Measurements from ENCODE around the gene EVA1C. TPM values are rescaled to one million over a fixed set of nuclear protein-coding genes. Genes with fewer than 3 reads are reported as not detected.
A peak's percentile ranks its signal among the peaks of the same experiment; 100 is the strongest.

EVA1C gene
- total and polyA plus RNA-seq, 2 experiments from 2014 or later, result 4.6 to 6.9 TPM

GRCh38 chr21:32523463-32523862 is 111.0 kb downstream of the EVA1C start:
- no peak overlapping the region; the same call in 1 of the 2 replicates for H2AFZ ChIP-seq

More at GRCh38 chr21:32523463-32523862, 111.0 kb downstream of the EVA1C start:
- H3K4me2 ChIP-seq, result no peak overlapping the region
- no peaks in the 10 kb centered on the region for H3K79me2 ChIP-seq (replicated peaks; ENCODE audit: insufficient read depth)
- H3K4me3 Mint-ChIP-seq, result no peak overlapping the region
- H3K4me1 ChIP-seq (ENCODE audit: insufficient read depth), result peaks cover 24% of the 10 kb centered on the region
- peaks cover 8% of the 10 kb centered on the region; the same call in 1 of the 2 replicates for H3F3A ChIP-seq (replicated peaks; ENCODE audit: low read depth)
- no peak overlapping the region for H3K4me3 ChIP-seq
- no peak for TF ChIP-seq ETS1 (IDR thresholded peaks at IDR 0.05)
- no peak for TF ChIP-seq STAT1 (IDR thresholded peaks at IDR 0.05; ENCODE audit: unreplicated experiment)
- TF ChIP-seq EZH2 (IDR thresholded peaks at IDR 0.05; ENCODE audit: low read depth, unreplicated experiment), result no peak
- TF ChIP-seq CREB1 (CRISPR knock-in tag; IDR thresholded peaks at IDR 0.05; ENCODE audit: low read depth), result no peak
- TF ChIP-seq NANOG (IDR thresholded peaks at IDR 0.05; ENCODE audit: borderline replicate concordance), result no peak
- no peak for TF ChIP-seq EZH2phosphoT487 (IDR thresholded peaks at IDR 0.05; ENCODE audit: unreplicated experiment)
- no peak for TF ChIP-seq ZNF331 (CRISPR knock-in tag; IDR thresholded peaks at IDR 0.05; ENCODE audit: low read depth)
- no peak for TF ChIP-seq JUNB (IDR thresholded peaks at IDR 0.05; ENCODE audit: unreplicated experiment)
- no peak for TF ChIP-seq CTCF (conservative IDR thresholded peaks at IDR 0.05; ENCODE audit: low read depth in 2 of 2)
- TF ChIP-seq ZNF462 (CRISPR knock-in tag; IDR thresholded peaks at IDR 0.05), result no peak
- H3K27me3 ChIP-seq (ENCODE audit: insufficient read depth), result no peaks in the 10 kb centered on the region
- H3K4me1 Mint-ChIP-seq, result peaks cover 37% of the 10 kb centered on the region
- ATAC-seq, result no peak
- H3K9me2 ChIP-seq (ENCODE audit: insufficient read depth), result no peaks in the 10 kb centered on the region
- H4K20me1 ChIP-seq (replicated peaks; ENCODE audit: insufficient read depth), result no peaks in the 10 kb centered on the region
- no peaks in the 10 kb centered on the region; the same call in 2 of the 3 replicates for H3K36me3 Mint-ChIP-seq (ENCODE audit: low read depth)
- H3K27ac Mint-ChIP-seq, result no peak overlapping the region
- no peaks in the 10 kb centered on the region for H3K36me3 ChIP-seq (ENCODE audit: insufficient read depth)
- H3K27ac ChIP-seq (ENCODE audit: low read depth), result 0 out of 2 replicates have a peak overlapping the region, but pooled peaks have one; percentile 45
- DNase-seq (ENCODE audit: low spot score), result no peak
- peaks cover 7% of the 10 kb centered on the region for H3K9me3 Mint-ChIP-seq
- H3K27me3 Mint-ChIP-seq (ENCODE audit: insufficient read depth, low read depth, poor library complexity), result peaks cover 2% of the 10 kb centered on the region
